HG02885 (cell line): ENCODE data around the gene PC.

Experiments used
- ATAC-seq: cut with Tn5 transposase; IDR thresholded peaks from one replicate; pipeline ENCODE4 v1.9.1; 2021; ENCODE audit warnings: mild to moderate bottlenecking; ENCODE audit not compliant: unreplicated experiment, poor library complexity

The PC gene

GRCh38 chr11:66870616-66871520 is 87.3 kb downstream of the PC start:
- no peak for ATAC-seq

- ATAC-seq = no peak
Observed at GRCh38 chr11:66870131-66870530, 88.1 kb downstream of the PC start.

- ATAC-seq = no peak
Observed at GRCh38 chr11:66869567-66869870, 88.7 kb downstream of the PC start.

GRCh38 chr11:66868726-66869566 is 89.2 kb downstream of the PC start:
- peak; percentile 84 for ATAC-seq

GRCh38 chr11:66868082-66868725 is 90.0 kb downstream of the PC start:
- ATAC-seq = no peak

- no peak for ATAC-seq
Observed at GRCh38 chr11:66867425-66868040, 90.7 kb downstream of the PC start.

- no peak for ATAC-seq
Observed at GRCh38 chr11:66866511-66866986, 91.6 kb downstream of the PC start.

GRCh38 chr11:66866007-66866406 is 92.2 kb downstream of the PC start:
- ATAC-seq = no peak

GRCh38 chr11:66864924-66865697 is 93.1 kb downstream of the PC start:
- no peak for ATAC-seq

- no peak for ATAC-seq
Observed at GRCh38 chr11:66864172-66864901, 93.8 kb downstream of the PC start.

GRCh38 chr11:66863428-66864125 is 94.6 kb downstream of the PC start:
- ATAC-seq = no peak

- ATAC-seq = no peak
Observed at GRCh38 chr11:66862559-66863037, 95.6 kb downstream of the PC start.

- ATAC-seq = no peak
Observed at GRCh38 chr11:66861774-66862558, 96.2 kb downstream of the PC start.

GRCh38 chr11:66861038-66861773 is 97.0 kb downstream of the PC start:
- no peak for ATAC-seq

- ATAC-seq = no peak
Observed at GRCh38 chr11:66860449-66860831, 97.7 kb downstream of the PC start.

- ATAC-seq = no peak
Observed at GRCh38 chr11:66859686-66860448, 98.3 kb downstream of the PC start.
